Stimulated activated CD8-positive, alpha-beta memory T cell treated with anti-CD3 and anti-CD28 coated beads, Interleukin-4, amount 100 ng/mL, for 48 hours (primary cell): Measurements from ENCODE around the gene CBARP.

Experiments
- DNase-seq: peaks from one replicate; pipeline ENCODE4 v3.0.0-alpha.2; 2020

Gene CBARP

DNA sequence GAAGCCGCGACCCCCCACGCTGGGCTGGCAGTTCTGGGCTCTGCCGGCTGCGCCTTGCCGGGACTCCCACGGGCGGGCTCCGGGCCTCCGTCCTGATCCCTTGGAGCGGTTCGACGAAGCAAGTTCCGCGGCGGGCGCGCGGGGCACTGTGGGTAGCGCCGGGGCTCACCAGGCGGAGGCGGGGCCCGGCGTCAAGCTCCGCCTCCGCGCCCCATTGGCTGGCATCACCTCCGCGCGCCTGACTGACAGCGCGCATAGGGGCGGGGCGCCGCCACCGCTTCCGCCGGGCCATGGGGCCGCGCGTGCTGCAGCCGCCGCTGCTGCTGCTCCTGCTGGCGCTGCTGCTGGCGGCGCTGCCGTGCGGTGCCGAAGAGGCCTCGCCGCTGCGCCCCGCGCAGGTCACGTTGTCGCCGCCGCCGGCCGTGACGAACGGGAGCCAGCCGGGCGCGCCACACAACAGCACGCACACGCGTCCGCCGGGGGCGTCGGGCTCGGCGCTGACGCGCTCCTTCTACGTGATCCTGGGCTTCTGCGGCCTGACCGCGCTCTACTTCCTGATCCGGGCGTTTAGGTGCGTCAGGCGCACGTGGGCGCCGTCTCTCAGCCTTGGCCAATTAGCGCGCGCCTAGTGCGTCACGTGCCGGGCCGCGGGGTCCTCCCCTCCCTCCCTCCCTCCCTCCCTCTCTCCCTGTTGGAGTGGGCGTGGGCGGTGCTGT is 37.6 kb upstream of the CBARP start, which contains the start of gene FAM174C:
Gene FAM174C, plus strand, starts transcription at position 271 of the 716 bp plus-strand sequence. Its CDS starts 20 bp downstream, at position 291.
- DNase-seq, result peak; percentile 98

DNA sequence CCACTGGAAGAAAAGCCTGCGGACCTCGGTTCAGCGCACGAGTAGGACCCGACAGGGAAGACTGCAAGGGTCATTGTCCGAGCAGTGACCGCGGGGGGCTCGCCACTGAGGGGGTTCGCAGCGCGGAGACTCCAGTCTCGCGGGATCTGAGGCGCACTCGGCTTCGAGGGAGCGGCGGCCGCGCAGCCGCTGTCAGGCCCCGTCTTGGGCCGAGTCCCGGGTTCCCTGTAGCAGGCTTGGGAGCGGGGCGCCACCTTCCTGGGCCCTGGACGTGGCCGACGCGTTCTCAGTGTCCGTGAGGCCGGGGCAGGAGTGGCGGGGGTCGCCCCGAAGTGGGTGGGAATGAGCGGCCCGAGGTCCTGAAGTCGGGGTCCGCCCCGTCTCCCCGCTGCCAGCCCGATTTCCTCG is 37.1 kb upstream of the CBARP start:
- DNase-seq, result no peak

DNA sequence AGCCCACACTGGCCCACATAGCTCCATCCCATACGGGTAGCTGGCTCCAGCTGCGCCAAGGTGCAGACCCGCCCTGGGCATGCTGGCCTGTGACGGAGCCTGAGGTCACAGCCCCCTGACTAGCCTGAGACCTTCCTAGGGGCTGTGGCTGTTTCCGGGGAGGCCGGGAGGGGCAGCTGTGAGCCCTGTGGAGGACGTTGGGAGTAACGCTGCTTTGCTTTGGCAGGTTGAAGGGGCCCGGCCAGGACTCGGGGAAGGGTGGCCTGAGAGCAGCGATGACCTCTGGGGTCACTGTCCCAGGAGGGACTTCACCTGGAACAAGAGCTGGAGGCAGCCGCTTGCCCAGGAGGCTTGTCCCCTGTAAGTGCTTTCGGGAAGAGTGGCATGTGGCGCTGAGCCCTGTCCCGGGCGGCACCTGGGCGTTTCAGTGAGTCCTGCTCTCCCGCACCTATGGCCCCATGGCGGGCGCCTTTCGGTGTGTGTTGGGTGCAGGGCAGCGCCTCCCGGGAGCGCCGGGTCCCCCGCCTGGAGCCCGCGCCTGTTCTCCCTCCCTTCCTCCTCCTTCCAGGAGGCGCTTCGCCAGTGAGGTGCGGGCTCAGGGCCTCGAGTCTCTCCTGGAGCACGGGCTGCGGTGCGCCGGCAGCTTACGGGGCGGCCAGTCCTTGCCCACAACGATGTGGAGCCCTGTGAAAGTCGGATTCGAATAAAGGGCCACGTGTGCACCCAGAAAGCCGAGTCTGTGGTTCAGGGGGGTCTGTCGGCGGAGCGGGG is 36.5 kb upstream of the CBARP start:
- no peak for DNase-seq

DNA sequence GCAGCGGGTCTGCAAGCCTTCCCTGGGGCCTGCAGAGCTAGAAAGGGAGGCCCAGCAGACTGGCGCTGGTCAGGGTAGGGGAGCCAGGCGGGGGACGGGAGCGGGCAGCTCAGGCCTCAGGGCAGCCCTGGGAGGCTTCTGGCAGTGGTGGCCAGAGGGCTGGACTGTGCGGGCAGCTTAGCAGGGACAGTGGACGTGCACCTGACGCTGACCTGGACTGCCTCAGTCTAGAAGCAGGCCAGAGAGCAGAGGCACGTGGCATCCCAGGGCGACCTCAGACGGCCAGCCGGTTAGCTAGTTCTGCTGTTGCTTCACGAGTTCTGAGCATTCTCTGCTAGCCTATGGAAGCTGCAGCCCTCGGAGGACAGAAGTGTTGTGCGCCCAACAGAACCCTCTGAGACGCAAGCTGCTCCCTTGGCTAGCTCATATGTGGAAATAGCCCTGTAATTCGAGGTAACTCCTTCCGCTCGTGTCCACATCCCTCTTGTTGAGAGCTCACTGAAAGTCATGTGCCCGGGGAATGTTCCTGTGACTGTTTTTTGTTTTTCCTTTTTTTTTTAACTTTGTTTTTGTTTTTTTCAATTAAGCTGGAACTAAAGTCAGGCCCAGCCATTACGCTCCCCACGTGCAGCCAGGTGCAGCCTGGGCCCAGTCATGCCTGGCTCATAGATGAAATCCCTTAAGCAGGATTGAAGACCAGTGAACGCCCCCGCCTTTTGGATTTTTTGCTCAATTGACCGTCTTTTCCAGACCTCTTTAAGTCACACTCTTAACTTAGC is 35.6 kb upstream of the CBARP start:
- no peak for DNase-seq

DNA sequence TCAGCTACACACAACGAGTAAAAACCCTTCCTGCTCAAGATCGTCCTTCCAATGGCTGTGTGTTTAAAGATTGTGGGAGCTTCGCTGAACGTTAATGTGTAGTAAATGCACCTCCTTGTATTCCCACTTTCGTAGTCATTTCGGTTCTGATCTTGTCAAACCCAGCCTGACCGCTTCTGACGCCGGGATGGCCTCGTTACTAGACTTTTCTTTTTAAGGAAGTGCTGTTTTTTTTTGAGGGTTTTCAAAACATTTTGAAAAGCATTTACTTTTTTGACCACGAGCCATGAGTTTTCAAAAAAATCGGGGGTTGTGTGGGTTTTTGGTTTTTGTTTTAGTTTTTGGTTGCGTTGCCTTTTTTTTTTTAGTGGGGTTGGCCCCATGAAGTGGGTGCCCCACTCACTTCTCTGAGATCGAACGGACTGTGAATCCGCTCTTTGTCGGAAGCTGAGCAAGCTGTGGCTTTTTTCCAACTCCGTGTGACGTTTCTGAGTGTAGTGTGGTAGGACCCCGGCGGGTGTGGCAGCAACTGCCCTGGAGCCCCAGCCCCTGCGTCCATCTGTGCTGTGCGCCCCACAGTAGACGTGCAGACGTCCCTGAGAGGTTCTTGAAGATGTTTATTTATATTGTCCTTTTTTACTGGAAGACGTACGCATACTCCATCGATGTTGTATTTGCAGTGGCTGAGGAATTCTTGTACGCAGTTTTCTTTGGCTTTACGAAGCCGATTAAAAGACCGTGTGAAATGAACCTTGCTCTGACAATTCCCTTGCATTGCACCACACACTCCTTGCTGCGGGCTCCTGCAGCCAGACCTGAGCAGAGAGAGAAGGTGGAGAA is 34.8 kb upstream of the CBARP start:
- DNase-seq, result no peak

DNA sequence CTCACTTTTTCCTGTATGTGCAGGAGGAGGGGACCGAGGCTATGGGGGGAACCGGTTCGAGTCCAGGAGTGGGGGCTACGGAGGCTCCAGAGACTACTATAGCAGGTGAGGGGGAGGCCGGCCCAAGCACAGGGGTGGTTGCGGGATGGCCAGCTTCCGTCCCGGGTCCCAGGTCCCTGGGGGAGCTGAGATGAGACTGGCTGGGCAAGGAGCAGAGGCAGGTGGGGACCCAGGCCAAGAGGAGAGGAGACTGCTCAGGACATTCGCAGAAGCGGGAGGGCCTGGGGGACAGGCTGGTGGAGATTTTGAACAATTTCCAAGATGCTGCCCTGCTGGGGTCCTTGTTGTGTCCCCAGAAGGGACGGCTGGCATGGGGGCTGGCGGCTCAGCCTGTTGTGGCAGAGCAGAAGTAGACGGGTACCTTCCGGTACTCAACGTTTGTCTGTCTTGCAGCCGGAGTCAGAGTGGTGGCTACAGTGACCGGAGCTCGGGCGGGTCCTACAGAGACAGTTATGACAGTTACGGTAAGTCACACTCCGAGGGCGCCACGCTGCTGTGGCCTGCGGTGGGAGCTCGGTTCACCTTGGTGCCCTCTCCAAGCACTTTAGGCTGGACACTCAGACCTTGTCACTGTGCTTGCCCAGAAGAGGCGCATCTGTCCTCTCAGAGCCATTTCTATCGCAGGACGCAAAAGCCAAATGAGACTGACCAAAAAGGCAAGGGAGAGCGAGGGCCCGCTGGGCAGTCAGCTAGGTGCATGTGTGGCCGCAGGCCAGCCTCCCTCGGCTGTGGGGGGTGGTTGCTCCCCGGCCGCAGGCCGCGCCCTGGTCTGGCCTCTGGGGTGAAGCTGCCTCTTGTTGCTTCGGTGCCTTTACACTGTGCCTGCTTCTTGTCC is 34.0 kb upstream of the CBARP start:
- DNase-seq, result no peak

DNA sequence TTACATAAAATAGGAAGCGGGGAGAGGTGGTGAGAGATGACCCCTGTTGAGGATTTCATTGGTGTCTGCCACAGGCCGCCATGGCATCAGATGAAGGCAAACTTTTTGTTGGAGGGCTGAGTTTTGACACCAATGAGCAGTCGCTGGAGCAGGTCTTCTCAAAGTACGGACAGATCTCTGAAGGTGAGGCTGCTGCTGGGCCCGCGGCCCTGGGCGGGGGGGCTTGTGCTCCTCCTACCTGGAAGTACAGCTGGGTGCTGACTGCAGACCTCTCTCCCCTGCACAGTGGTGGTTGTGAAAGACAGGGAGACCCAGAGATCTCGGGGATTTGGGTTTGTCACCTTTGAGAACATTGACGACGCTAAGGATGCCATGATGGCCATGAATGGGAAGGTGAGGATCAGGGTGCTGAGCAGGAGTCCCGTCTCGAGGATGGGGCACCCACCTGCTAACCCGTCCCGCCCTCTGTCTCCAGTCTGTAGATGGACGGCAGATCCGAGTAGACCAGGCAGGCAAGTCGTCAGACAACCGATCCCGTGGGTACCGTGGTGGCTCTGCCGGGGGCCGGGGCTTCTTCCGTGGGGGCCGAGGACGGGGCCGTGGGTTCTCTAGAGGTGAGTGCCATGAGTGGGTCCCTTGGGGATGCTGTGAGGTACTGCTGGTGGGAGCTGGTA is 33.2 kb upstream of the CBARP start:
- no peak for DNase-seq

DNA sequence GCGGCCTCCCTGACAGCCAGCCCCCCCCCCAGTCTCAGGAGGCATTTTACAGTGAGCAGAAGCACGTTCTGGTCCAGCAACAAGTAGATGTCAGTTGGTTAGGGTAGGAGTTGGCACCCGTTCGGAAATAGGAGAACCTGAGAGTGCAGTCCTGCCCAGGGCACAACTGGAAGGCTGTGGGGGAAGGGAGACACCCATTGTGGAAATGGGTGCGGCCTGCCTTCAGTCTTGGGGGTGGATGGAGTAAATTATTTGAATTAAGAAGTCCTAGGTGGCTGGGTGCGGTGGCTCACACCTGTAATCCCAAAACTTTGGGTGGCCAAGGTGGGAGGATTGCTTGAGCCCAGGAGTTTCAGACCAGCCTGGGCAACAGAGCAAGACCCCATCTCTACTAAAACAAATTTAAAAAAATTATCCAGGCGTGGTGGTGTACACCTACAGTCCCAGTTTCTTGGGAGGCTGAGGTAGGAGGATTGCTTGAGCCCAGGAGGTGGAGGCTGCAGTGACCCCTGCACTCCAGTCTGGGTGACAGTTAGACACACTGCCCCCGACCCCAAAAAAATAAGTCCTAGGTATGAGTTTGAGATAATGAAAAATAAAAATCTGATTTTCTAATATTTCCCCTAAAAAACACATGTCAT is 32.5 kb upstream of the CBARP start:
- DNase-seq, result no peak

DNA sequence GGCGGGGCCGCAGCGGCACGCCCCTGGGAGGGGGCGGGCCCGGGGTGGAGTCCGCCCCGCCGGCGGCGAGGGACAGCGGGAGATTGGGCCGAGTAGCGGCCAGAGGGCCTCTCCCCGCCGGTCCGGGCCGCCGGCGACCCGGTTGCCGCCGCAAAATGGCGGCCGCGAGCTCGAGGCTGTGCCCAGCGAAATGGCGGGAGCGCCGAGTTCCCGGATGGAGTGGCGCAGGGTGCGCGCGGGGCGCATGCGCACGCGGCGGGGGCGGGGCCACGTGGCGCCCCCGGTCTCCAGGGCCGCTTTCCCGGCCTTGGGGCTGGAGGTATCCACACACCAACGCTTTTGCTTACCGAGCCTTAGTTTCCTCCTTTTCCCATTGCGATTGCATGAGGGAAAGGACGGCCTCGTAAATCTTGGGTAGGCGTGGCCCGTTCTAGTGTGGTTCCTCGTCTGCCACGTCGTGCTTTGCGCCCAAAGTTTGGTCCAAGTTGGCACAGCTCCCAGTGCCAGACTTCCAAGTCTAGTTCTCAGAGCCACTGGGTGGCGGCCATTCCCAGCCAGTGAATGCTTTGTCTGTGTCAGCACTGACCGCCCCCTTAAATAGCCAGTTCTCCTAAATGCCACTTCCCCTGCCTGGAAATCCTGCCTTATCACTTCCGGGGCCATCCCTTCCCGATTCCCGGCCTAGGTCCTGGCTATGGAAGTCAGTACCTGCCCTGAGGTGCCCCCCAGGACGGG is 31.8 kb upstream of the CBARP start:
- DNase-seq, result peak; percentile 90

DNA sequence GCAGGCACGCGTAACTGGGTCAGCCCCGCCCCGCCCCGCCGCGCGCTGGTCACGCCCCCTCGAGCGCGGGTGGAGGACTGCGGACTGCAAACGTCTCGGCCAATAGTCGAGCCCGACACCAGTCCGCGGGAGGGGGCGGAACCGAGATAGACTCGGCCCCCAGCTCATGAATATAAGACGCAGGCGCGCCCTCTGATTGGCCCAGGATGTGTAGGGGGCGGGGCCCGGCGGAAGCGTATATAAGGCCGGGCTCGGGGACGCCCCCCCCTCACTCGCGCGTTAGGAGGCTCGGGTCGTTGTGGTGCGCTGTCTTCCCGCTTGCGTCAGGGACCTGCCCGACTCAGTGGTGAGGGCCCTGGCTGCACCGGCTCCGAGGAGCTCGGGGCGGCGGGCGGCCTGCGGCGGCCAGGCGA is 31.3 kb upstream of the CBARP start, which contains the start of gene CIRBP:
Gene CIRBP, plus strand, starts transcription at position 268 of the 413 bp plus-strand sequence. CDS start 1,602 bp downstream, outside the sequence.
- peak; percentile 99 for DNase-seq

DNA sequence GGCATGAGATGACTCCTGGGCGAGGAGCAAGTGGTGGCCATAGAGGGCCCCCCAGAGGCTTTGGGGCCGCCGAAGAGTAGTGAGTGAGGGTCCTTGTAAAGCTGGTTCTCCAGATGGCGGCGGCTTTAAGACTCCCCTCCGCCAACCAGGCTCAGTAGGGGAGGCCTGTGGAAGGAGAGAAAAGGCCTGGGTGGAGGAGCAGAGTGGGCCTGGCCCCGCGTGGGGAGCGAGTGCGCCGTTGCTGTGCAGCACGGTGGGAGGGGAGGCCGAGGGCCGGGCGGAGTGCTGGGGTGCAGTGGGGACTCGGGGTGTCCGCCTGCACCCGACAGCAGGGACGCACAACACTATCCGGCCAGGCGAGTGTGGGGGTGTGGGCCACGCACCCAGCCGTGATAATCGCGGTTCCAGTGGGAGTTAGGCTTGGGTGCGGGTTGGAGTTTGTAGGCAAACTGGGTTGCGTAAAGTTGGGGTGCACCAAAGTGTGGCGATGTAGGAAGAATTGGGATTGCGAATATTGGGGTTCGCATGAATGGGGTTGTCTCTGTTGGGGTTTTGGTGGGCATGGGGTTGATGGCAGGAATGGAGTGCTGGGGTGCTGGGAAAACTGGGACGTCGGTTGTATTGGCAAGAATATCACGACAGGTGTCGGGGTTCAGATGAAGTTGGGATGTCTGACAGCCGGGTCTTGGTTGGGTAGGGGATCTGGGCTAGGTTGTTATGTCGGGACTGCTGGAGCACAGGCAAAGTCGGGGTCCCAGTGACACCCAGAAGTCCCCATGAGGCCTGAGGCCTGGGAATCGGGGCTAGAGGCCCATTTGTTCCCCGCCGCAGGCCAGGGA is 30.6 kb upstream of the CBARP start:
- DNase-seq, result no peak

DNA sequence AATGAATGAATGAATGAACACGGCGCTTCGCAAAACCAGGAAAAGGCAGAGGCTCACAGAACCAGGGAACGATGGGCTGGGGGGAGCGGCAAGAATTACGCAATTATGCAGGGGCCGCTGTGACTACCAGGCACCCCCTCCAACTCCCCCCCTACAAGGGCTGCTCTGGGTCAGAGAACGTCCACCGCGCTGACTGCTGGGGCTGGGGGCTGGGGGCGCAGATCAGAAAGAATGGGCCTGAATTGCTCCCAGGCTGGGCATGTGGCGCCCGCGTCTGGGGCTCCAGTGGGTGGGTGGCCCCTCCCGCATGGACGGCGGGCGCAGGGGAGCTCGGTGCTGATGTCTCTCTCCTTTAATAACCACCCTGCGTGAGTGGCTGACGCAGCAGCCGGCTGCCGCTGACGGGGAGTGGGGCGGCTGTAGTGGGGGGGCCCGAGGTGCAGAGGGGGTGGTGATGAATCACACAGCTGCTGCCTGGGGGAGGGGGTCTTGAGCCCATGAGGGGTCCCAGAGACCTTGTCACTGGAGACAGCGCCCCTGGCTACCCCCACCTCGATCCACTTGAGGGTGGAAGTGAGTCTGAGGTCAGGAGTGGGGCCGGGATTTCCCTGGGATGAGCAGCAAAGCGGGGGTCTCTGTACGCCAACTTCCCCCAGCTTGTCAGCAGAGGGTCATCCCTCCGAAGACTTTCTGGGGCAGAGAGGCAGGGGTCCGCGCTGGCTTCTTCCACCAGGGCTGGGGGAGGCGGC is 29.8 kb upstream of the CBARP start:
- peak; percentile 36 for DNase-seq

DNA sequence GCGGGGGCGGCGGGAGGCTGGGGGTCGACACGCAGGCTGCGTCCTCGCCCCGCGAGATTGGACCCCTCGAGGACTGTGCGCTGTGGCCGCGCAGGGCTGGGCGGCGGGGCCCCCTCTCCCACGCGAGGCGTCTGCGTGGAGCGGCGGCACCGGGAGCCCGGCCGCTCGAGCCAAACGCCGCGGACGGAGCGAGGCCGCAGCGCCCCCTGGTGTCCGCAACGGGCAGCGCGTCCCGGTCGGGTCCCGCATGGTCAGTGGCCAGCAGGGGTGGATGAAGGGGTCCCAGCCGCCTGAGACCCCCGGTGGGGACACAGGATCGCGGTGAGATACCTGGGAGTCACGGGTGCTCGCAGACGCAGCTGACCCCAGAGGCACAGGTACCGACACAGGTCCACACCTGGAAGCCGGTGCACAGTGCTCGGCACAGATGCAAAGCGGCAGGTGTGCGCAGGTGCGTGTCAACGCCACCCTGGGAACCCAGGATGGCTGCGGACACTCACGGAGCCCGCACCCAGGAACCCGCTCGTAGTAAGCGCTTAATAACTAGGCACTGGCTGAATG is 29.2 kb upstream of the CBARP start:
- DNase-seq, result peak; percentile 87

DNA sequence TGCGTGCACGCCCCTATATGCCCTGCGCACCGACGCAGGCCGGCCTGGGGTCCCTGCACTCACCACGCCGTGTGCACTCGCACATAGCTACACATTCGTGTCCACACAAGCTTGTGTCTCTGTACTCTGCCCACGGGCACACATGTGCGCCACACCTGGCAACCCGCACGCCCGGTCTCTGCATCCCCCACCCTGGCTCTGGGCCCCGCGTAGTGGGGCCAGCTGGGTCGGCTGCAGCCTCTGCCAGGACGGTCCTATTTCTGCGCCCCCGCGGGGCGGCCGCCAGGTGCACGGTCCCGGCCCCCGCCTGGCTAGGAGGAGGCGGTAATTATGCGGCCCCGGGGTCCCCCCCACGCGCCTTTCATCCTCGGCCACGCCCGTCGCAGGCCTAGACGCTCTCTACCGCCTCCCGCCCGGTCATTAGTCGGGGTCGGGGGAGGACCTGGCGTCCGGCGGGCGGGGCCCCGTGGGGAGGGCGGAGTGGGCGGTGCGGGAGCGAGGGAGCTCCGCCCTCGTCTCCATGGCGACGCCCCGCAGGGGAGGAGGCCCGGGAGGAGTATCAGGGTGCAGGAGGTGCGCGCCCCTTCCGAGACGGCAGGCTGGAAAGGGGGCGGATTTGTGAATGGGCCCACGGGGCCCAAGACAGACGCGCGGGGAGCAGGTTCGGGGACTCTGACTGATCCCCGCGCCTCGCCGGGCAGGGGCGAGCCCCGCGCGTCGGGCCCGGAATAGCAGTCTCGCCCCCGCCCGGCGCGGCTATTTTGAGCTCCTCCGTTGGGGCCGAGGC is 28.5 kb upstream of the CBARP start:
- DNase-seq, result peak; percentile 93

DNA sequence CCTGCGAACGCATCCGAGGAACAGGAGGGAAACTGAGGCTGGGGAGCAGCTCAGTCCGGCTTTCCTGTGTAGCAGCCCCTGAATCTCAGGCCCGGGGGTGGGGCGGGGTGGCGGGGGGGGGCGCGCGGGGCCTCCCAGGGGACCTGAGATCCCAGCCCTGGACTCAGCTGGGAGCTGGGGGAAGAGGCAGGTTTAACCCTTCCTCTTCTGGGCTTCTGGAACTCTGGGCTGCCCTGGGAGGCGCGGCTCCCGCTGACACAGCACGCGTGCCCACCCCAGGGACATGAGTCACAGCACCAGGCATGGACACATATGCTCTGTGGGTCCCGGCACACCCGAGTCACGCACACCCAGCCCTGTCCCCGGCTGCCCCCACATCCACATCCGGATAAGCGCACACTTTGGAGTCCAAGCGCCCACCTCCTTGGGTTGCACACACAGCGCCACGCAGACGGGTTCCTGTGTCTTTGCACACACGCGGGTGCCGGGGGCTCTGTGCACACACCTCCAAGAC is 27.9 kb upstream of the CBARP start:
- peak; percentile 70 for DNase-seq
